Activated T-helper 1 cell treated with Interleukin-2 at 50 U/mL for 16 hours (primary cell): ENCODE data around the gene PAEP.
"Not testable (repeated sequence)": the region's sequence is repeated elsewhere in the genome, so short reads cannot be mapped to it uniquely, and the experiment has no call there.

Experiments used
- DNase-seq: peaks from one replicate; pipeline ENCODE4 v3.0.0-alpha.2; 2020; ENCODE audit warnings: low read depth

PAEP gene

GRCh38 chr9:135526089-135526729 is 35.3 kb upstream of the PAEP start:
- no peak for DNase-seq

DNA sequence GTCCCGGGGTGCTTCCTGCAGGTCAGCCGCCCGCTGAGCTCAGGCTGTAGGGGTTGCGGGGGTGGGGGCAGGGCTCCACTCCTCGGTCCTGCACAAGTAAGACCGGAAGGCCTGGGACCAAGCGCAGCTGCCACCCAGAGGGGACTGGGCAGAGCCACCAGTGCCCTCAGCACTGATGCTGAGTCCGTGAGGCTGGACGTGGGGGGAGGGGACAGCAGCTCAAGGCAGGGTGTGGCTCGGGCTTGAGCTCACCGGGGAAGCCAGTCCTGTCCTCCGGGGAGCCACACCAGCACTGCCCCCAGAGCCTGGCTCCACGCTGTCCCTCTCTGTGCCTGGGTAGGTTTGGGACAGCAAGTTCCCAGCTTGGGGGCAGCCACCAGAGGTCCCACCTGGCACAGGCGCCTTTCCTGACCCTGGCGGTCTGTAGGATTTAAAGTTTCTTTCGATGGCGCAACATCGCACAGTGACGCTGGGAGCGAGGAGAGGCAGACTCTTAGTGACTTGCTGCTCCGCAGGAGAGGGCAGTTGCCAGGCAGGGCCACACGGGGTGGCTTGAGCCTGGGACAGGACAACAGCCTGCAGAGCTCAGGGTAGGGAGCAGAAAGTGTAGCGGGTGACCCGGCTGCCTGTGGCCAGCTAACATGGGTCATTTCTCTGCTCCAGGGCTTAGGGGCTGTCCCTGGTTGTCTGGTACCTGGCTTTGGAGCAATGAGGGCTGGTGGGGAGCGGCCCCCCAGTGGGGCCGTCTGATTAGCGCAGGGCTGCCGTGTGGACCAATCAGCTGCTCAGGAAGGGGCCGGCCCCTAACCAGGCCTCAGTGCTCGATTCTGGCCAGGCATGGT is 34.6 kb upstream of the PAEP start:
- no peak for DNase-seq

DNA sequence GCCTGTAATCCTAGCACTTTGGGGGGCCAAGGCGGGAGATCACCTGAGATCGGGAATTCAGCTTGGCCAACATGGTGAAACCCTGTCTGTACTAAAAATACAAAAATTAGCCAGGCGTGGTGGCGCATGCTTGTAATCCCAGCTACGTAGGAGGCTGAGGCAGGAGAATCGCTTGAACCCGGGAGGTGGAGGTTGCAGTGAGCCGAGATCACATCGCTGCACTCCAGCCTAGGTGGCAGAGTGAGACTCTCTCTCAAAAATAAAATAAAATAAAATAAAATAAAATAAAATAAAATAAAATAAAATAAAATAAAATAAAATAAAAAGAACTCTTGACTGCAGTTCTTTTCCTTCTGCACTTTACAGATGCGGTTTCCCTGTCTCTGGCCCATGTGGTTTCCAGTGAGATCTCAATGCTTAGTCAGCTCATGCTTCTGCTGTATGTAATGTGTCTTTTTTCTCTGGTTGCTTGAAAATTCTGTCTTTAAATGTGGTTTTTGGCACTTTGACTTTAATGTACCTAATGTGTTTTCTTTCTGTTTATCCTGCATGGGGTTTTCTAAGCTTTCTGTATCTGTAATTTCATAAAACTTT is 32.6 kb upstream of the PAEP start:
- DNase-seq = not testable (repeated sequence)

- no peak for DNase-seq
Measured at GRCh38 chr9:135530146-135530545, 31.4 kb upstream of the PAEP start.

GRCh38 chr9:135531096-135531495 is 30.5 kb upstream of the PAEP start:
- DNase-seq = no peak

- DNase-seq = no peak
Measured at GRCh38 chr9:135533113-135533512, 28.4 kb upstream of the PAEP start.

GRCh38 chr9:135533674-135534073 is 27.9 kb upstream of the PAEP start:
- no peak for DNase-seq

GRCh38 chr9:135534192-135534711 is 27.3 kb upstream of the PAEP start:
- not testable (repeated sequence) for DNase-seq

- not testable (repeated sequence) for DNase-seq
Measured at GRCh38 chr9:135534826-135535225, 26.7 kb upstream of the PAEP start.

- not testable (repeated sequence) for DNase-seq
Measured at GRCh38 chr9:135535631-135536030, 25.9 kb upstream of the PAEP start.

DNA sequence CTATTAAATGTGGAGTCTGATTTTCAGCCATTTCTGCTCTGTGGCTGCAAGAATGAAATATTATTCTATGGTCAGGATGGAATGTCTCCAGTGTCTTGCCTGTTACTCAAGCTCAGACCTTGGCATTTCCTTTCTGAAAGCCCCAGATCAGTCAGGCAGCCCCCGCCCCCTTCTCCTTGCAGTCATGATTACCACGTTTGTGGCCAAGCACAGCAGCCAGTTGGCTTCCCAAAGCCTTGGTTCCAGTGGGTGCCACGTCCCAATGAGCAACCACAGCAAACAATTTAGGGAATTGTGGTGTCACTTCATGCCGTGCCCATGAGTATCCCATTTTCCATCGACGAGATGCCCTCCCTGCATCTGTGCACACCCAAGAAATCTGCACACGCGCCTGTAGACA is 25.3 kb upstream of the PAEP start:
- no peak for DNase-seq

DNA sequence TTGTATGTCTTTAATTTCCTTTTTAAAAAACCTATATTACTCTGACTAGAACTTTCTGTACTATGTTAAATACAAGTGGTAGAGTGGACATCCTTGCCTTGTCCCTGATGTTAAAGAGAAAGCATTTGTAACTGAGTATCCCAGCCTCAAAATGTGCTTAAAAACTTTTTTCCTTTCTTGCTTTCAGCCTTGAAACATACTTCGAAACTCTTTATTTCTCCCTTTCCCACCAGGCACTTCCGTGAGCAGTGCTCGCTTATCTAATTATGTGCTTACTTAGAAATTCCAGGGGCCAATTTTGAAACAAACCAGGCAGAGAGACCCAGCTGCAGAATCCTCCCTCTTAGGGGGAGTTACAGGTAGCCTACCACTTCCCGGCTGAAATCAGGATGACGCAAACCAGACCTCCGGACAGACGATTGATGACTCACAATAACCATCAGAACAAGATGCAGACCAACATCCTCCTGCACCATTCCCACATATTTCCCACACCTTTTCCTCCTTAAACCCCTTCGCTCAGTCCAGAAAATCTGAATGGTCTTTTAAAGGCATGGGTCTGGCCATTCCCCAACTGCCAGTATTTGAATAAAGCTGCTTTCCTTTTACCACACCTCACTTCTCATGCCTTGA is 18.2 kb upstream of the PAEP start:
- not testable (repeated sequence) for DNase-seq

DNA sequence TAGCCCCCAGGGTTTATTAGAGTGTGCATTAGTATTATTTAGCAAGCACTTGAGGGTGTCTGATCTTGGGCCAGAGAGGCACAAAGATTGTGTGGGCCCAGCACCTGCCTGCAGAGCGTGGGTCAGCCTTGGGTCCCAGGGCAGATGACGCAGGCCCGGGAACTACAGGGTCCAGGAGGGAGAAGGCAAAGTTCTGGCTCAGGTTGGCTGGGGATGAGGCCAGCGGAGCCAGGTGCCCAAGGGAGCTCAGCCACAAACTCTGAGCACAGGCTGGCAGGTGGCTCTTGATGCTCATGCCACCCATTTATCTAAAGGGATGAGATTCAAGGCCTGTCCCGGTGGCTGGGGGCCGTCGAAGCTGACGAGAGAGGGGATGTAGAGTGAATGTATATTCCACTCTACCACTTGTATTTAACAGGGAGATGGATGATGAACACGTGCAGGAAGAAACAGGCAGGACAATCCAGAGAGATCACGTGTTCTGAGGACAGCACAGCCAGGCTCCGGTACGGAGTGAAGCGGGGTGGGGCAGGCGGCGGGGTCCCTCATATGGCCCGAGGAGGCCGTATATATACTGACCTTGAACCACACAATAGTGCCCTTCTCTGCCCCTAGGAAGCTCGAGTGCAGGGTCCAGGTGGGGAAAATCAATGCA is 16.4 kb upstream of the PAEP start:
- no peak for DNase-seq

- not testable (repeated sequence) for DNase-seq
Measured at GRCh38 chr9:135545646-135546176, 15.8 kb upstream of the PAEP start, which contains the start of gene OBP2A. OBP2A (plus strand) TSS chr9:135546126; CDS start chr9:135546181, 55 bp downstream.

DNA sequence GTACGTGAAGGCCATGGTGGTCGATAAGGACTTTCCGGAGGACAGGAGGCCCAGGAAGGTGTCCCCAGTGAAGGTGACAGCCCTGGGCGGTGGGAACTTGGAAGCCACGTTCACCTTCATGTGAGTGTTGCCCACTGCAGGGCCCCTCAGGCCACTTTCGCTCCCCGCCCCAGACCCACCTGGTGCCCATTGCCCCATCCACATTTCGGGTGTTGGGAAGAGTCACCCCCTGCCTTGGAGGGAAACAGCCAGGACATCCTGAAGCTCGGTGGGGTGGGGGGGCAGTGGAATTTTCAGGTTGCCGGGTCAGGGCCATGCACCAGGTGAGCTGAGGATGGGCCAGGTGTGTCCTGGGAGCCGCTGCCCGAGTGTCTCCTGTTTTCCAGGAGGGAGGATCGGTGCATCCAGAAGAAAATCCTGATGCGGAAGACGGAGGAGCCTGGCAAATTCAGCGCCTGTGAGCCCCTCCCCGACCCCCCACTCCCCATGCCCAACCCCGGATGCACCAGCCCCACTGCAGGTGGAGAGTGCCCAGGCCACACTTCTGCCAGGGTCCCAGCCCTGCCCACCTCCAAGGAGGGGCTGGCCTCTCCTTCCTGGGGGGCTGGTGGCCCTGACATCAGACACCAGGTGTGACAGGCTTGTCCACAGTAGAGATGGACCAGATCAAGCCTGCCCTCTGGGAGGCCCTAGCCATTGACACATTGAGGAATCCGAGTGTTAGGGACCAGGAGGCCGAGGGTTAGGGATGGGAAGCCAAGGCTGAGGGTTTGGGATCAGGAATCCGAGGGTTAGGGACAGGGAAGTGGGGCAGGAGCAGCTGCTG is 14.6 kb upstream of the PAEP start:
- DNase-seq = not testable (repeated sequence)

DNA sequence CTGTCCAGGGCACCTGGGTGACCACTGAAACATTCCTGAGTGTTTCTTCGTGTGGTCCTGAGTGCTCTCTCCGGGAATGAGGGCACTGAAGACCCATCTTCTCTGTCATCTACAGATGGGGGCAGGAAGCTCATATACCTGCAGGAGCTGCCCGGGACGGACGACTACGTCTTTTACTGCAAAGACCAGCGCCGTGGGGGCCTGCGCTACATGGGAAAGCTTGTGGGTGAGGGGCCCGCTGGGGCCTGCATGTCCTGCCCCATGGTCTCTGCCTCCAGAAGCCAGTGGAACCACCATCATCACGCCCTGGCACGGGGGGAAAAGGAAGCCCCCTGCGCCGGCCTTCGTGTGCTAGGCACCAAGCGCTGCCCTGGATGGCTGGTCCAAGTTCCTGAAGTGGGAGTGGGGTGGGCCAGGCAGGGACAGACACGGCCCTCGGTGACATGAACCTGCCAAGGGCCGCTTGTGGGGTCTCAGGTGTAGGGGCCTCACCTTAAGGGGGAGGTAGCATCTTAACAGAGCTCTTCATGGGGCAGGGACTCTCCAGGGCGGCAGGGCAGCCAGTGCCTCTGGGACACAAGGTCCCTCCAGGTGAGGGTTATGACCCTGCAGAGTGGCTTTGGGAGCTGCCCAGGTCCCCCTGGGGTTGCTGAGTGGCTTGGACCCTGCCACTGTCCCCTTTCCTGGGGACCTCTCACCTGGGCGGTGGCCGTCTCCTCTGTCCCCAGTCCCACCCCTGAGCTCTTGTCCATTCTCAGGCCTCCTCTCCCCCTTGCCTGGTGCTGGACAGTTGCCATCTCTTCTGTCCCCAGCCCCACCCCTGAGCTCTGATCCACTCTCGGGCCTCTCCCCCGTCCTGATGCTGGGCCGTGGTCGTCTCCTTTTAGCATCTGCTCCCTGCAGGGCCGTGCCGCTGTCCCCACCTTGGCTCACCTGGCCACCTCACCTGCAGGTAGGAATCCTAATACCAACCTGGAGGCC is 13.5 kb upstream of the PAEP start:
- DNase-seq = no peak

DNA sequence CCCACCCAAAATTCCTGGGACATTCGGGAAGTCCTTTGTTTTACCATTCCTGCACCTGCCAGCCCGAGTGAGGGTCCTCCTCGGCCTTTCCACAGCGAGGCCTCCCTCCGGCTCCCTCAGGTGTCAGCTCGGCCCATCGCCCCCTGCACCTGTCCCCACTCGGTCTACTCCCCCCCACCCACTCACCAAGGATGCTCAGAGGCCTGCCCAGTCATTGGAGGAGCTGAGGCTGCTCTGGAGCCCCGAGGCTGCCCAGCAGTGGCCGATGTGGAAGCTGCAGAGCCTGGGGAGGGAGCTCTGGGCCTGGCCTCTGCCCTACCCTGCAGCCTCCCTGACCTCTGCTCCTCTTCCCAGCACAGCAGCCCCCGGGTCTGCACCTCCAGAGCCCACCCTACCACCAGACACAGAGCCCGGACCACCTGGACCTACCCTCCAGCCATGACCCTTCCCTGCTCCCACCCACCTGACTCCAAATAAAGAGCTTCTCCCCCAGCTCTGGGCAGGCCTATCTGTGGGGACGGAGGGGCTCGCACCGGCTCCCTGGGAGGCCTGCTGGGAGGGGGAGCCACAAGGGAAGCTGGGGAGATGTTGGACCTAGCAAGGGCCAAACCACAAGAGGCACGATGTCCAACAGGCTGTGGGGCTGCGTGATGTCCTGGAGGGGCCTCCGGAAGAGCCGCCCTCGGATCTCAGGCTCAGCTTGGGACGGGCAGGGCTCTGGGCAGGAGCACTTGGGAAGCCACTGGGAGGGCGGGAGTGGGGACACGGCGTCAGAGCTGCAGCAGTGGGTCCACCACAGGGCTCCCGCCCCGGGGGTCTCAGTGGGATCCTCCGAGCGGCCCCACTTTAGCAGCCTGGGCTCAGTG is 11.8 kb upstream of the PAEP start:
- DNase-seq = not testable (repeated sequence)

DNA sequence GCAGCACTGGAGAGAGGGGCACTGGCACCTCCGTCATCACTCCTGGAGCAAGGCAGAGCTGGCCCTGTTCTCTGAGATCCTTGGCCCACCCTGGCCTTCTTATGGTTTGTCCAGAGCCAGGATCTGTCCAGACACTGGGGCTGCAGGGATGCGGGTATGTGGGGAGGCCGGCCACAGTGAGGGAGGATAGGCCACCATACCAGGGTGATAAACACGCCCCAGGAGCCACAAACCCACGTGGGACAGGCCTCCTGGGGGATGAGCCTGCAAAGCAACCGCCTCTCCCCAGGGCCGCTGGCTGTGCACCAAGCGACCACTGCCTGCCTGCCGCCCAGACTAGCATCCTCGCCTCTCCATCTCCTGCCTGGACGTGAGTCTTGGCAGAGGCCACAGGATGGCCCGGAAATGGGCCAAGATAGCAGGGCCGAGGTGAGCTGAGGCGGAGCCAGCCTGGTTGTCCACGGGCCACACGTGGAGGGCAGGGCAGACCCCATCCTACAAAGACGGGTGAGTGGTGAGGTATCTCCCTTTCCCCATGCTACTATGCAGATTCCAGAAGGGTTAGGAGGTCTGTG is 11.1 kb upstream of the PAEP start:
- DNase-seq = no peak
